ENCODE measurements around the gene VAV2. TPM values are rescaled to one million over a fixed set of nuclear protein-coding genes. Genes with fewer than 3 reads are reported as not detected.

The VAV2 gene
- total and polyA plus RNA-seq, 2 experiments from 2014 or later: 10.8 to 15.3 TPM

DNA sequence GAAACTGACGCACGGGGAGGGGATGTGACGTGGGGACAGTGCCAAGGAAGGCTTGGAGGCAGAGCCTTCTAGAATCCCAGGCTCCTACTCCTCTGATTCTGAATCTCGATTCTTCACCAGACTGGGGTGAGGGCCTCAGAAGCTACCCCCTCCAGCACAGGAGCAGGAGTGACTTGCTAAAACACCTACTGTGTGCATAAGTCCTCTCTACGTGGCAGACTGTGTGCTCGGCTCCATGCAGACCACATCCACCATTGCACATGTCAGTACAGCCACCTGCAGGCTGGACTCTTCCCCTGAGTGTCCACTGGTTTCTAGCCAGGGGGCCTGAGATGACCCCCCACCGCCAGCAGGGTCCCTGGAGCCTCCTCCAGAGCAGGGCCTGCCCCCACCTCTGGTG is 182.8 kb downstream of the VAV2 start:
- H3K9me3 ChIP-seq (ENCODE audit: low read depth): no peaks in the 10 kb centered on the region
- no peaks in the 10 kb centered on the region for H3K36me3 ChIP-seq
- peaks cover 7% of the 10 kb centered on the region for H3K4me1 ChIP-seq (ENCODE audit: low read depth)
- TF ChIP-seq, protein P1, sequence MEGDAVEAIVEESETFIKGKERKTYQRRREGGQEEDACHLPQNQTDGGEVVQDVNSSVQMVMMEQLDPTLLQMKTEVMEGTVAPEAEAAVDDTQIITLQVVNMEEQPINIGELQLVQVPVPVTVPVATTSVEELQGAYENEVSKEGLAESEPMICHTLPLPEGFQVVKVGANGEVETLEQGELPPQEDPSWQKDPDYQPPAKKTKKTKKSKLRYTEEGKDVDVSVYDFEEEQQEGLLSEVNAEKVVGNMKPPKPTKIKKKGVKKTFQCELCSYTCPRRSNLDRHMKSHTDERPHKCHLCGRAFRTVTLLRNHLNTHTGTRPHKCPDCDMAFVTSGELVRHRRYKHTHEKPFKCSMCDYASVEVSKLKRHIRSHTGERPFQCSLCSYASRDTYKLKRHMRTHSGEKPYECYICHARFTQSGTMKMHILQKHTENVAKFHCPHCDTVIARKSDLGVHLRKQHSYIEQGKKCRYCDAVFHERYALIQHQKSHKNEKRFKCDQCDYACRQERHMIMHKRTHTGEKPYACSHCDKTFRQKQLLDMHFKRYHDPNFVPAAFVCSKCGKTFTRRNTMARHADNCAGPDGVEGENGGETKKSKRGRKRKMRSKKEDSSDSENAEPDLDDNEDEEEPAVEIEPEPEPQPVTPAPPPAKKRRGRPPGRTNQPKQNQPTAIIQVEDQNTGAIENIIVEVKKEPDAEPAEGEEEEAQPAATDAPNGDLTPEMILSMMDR (IDR thresholded peaks at IDR 0.05; ENCODE audit: low read depth, low read length): no peak
- no peak for DNase-seq (ENCODE audit: low read depth in 1 of 2, low spot score in 1 of 2)
- H3K27ac ChIP-seq: no peak overlapping the region
- no peaks in the 10 kb centered on the region for H3K27me3 ChIP-seq
- H3K4me3 ChIP-seq: no peak overlapping the region

DNA sequence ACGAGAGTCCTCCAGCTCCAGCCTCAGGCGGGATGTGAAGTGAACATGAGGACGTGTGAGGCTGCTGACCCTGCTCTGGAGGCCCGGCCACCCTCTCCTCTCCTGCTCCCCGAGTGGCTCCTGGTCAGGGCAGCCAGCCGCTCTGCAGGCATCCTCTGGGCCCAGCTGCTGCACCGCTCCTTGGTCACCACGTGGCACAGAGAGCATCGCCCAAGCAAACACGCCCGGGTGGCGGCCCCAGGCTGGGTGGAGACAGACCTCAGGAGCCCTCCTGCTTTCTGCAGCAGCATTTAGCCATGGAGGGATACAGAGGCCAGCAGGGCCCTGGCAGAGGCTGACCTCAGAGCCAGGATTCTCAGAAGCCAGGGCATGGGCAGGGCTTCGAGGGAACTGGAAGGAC is 184.3 kb downstream of the VAV2 start:
- TF ChIP-seq, protein P1 (IDR thresholded peaks at IDR 0.05; ENCODE audit: low read depth, low read length): no peak
- Histone ChIP-seq H3K27me3 (no peaks in the 10 kb centered on the region), H3K27ac (no peak overlapping the region), H3K4me3 (no peak overlapping the region), H3K36me3 (no peaks in the 10 kb centered on the region), H3K4me1 (ENCODE audit: low read depth) (no peaks in the 10 kb centered on the region), H3K9me3 (ENCODE audit: low read depth) (no peaks in the 10 kb centered on the region)
- no peak for DNase-seq (ENCODE audit: low read depth in 1 of 2, low spot score in 1 of 2)

- Histone ChIP-seq H3K4me3 (no peak overlapping the region), H3K36me3 (no peaks in the 10 kb centered on the region), H3K27me3 (no peaks in the 10 kb centered on the region), H3K4me1 (ENCODE audit: low read depth) (no peaks in the 10 kb centered on the region), H3K27ac (no peak overlapping the region), H3K9me3 (ENCODE audit: low read depth) (no peaks in the 10 kb centered on the region)
- TF ChIP-seq, protein P1 (IDR thresholded peaks at IDR 0.05; ENCODE audit: low read depth, low read length): no peak
- no peak for DNase-seq (ENCODE audit: low read depth in 1 of 2, low spot score in 1 of 2)
Observed at GRCh38 chr9:133807037-133807436, 185.1 kb downstream of the VAV2 start.

DNA sequence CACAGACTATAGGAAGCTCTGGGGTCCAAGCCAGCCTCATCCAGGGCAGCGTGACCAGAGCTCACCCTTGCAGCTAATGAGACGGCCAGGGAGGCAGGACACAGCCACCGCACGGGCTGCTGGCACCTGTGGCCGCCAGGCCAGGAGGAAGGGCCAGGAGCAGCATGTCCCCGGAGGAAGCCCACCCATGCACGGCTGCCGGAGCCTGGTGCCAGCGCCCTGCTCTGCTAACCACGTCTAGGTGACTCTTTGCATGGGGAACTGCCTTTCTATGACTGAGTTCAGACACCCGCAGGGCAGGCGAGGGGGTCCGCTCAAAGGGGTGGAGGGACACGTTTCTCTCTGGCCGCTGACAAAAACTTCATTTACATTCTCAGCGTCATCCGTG is 185.5 kb downstream of the VAV2 start:
- Histone ChIP-seq H3K4me1 (ENCODE audit: low read depth) (no peaks in the 10 kb centered on the region), H3K27ac (no peak overlapping the region), H3K9me3 (ENCODE audit: low read depth) (no peaks in the 10 kb centered on the region), H3K27me3 (no peaks in the 10 kb centered on the region), H3K4me3 (no peak overlapping the region), H3K36me3 (no peaks in the 10 kb centered on the region)
- TF ChIP-seq, protein P1 (IDR thresholded peaks at IDR 0.05; ENCODE audit: low read depth, low read length): no peak
- DNase-seq (ENCODE audit: low read depth in 1 of 2, low spot score in 1 of 2): no peak

GRCh38 chr9:133805876-133806622 is 186.1 kb downstream of the VAV2 start:
- Histone ChIP-seq H3K4me3 (no peak overlapping the region), H3K4me1 (ENCODE audit: low read depth) (peaks cover 5% of the 10 kb centered on the region), H3K27me3 (no peaks in the 10 kb centered on the region), H3K9me3 (ENCODE audit: low read depth) (no peaks in the 10 kb centered on the region), H3K27ac (no peak overlapping the region), H3K36me3 (no peaks in the 10 kb centered on the region)
- TF ChIP-seq, protein P1 (IDR thresholded peaks at IDR 0.05; ENCODE audit: low read depth, low read length): no peak
- no peak for DNase-seq (ENCODE audit: low read depth in 1 of 2, low spot score in 1 of 2)

Measured in cardiac muscle cell (in vitro differentiated cells and primary cell).